NCI-H524 treated with DMSO at 0.1 percent for 48 hours (cell line): ENCODE data around the gene LILRB5.
"Not testable (repeated sequence)": the region's sequence is repeated elsewhere in the genome, so short reads cannot be mapped to it uniquely, and the experiment has no call there.

ENCODE experiments used
- DNase-seq: peaks from one replicate; lab custom pipeline; 2025; lab: John Stamatoyannopoulos, UW

LILRB5 gene

DNA sequence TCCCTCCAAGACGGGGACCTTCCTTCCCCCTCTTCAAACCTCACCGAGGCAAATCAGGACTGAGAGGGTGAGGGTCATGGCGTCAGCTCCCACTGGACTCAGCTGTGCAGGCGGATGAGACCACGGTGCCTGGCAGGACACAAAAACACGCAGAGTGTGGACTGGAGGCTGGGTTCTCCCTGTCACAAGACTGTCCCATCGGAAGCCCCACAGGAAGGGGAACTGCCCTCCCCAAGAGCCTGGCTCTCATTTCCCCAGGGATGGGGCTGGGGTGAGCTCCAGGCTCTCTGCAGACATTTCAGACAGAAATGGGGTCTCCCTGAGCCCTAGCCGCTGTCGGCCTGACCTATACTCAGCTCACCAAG is at the start of gene LILRB5:
TSS of gene LILRB5 (minus strand) at position 158 of the 365 bp plus-strand sequence. CDS start at position 78, 80 bp downstream.
- DNase-seq = no peak

DNA sequence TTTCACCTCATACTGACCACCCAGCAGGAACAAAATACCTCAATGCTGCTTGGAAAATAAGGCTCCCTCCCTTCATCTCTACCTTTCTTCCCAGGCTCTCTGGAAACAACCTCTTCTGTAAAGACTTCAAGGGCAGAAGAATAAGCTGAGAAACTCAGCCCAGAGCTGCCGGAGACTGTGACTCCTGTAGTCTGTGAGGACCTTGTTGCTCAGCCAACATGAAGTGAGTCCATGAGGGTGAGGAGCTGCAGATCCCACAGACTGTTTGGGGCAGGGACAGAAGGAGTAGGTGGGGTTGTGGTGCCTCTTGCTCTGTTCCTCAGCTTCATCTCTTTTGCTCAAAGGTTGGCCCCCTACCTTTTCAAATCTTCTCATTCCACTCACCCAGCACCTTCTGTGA is 48.1 kb upstream of the LILRB5 start:
- no peak for DNase-seq

DNA sequence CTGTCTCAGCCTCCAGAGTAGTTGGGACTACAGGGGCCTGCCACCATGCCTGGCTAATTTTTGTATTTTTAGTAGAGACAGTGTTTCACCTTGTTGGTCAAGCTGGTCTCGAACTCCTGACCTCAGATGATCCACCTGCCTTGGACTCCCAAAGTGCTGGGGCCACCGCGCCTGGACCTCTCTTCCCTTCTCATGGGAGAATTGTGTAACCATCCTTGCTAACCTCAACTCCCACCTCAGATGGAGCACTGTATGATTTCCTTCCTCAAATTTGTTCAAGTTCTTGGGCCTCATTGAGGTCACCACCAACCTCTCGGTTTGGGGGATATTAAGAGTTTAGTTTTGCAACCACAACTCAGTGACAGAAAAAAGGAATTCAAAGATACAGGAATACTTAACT is 45.2 kb upstream of the LILRB5 start:
- no peak for DNase-seq

DNA sequence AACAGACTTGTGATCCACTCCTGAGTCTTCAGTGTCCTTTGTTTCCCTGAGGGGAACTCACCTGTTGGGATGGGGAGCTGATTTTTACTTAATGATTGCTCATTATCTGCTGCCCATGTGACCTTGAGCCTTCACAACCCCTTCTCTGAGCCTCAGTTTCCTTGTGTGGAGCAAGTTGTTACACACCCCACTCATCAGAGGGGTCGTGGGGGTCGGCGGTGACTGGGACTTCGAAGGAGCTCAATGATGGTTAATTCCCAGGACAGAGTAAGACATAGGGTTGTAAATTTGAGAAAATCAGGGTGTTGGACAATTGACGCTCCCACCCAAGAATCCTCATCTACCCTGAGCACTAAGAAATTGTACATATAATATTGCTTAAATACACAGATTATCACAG is 42.4 kb upstream of the LILRB5 start:
- no peak for DNase-seq

DNA sequence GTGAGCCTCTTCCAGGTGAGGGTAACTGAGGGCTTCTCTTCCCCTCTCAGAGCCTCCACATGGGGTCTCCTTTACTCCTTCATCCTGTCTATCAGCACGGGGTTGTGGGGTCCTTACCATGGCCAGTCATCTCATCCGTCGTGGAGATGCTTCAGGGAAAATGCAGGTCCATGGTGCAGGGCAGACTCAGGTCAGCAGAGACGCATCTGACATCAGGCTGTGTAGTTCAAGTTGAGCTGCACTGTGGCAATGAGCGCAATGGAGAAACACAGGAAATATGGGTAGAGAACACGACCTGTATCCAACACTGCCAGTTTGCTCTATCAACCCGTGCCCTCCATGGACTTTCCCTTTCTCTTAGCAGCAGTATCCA is 42.0 kb upstream of the LILRB5 start:
- DNase-seq = no peak

DNA sequence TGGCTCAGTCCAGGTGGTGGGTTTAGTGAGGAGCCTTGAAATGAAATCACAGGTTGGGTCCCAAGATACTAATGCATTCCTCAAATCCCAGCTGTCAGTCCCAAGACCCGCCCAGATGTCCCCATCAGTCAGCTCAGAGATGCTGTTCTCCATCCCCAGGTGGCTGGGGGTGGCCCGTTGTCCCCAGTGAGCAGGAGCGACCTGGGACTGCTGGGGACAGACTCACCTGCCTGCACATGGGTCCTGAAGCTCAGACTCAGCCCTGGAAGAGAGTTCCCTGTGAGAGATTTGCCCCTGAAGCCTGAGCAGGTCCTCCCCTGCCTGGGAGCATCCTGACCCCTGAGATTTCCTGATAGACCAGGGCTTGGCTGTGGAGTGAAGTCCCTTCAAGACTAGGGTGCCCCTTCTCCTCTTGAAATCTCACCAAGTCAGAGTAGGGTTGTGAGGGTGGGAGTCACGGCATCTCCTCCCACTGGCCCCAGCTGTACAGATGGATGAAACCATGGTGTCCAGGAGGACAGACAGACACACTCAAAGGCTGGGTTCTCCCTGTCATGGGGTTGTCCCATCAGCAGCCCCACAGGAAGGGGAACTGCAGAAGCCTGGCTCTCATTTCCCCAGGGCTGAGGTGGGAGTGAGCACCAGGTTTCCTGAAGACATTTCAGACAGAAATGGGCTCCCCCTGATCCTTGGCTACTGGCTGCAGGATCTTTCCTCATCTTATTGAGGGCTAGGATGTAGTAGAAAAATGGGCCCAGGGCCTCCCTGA is 41.5 kb upstream of the LILRB5 start:
- DNase-seq = no peak

DNA sequence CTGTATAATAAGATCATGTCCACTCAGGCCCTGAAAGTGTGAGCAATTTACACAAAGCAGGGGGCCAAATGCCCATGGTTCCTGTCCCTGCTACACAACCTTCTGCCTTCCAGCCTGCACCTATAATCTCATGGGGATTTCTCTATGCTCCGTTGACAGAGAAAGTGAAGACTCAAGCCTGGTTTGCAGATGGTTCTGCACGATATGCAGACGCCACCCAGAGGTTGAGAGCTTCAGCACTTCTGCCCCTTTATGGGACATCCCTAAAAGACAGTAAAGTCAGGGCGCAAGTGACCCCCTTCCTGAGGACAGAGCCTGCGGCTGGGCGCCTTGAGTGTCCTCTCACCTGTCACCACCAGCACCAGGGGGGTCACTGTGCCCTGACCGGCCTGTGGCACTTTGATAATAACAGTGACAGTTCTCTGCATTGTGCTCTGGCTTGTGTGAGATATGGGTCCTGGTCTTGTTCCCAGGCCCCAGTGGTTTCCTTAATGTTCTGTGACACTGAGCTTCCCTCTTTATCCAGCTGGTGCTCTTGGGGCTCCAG is 40.8 kb upstream of the LILRB5 start:
- no peak for DNase-seq

DNA sequence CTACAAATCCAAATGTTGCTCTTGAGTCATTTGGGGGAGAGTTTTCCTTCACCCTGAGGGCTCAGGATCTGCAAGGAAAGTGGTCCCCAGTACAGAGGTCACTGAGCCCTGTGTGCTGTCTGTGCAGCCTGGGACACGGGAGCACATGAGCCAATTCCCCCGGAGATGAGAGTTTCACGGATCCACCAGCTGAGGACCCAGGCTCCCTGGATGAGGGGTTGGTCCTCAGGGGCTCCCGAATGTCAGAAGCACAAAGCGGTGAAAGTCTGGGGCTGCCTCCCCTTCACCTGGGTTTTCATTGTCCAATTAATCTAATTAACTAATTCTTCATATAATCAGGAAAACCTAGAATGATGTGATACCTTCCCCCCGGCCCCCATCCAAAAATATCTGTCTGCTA is 37.5 kb upstream of the LILRB5 start:
- DNase-seq = no peak

DNA sequence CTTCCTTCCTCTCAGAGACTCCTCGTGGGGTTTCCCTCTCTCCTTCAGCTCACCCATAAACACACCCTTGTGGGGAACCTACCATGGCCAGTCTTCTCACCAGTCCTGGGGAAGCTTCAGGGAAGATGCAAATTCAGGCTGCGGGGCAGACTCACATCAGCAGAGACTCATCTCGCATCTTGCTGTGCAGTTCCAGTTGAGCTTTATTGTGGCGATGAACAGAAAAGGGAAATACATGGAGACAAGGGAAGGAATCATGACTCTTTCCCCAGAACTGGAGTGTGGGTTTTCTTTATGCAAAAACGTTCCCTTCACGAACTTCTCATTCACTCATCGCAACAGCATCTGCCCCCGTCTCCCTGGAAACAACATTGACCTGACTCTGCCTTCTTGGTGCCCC is 32.1 kb upstream of the LILRB5 start:
- DNase-seq = not testable (repeated sequence)

DNA sequence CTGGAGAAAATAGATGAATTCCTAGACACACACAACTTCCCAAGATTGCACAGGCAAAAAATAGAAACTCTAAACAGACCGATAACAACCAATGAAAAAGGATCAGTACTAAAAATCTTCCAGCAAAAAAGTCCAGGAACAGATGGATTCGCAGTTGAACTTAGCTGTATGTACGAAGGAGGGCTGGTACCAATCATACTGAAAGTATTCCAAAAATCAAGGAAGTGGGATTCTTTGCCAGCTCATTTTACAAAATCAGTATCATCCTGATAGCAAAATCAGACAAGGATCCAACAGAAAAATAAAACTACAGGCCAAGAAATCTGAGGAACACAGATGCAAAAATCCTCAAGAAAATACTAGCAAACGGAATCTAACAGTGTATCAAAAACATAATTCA is 30.4 kb upstream of the LILRB5 start:
- DNase-seq = no peak

DNA sequence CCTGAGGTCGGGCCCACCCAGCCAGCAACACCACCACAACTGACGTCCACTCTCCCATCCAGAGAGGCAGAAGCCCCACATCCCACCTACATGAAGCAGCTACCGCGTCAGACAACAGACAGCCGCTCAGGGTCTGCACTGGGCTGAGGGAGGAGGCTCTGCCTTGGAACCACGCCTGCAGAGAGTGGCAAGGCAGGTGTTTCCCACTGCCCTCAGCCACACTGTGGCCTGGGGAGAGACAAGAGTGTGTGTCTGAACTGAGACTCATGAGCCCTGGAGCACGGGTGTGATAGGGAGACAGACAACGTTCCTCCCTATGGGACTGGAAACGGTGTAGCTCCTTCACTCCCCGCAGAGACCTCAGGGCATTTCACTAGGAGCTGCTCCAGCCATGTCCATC is 29.2 kb upstream of the LILRB5 start:
- not testable (repeated sequence) for DNase-seq

DNA sequence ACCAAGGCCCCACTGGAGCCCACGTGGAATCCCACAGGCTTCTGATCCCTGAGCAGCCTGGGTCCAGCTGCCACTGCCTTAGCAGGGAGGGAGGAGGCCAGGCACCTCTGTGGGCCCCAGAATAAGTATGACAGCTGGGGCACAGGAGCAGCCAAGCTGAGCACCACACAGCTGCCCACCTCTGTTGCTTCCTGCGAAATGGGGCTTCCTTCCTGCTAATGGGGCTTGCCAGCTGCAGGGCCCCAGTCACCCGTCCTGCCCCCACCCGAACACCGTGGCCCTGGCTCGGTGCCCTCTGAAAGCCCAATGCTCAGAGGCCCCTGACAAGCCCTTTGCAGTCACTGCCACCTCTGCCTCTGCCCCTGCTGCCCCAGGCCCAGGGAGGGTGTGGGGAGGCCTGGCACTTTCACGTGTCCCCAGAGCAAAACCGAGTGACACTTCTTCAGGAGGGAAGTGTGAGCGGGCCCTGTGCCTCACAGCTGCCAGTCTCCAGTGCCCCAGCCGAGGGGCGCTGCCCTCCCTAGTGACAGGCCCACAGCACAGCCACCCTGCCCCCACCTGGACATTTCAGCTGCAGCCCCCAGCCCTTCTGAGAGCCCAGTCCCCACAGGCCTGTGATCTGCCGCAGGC is 28.5 kb upstream of the LILRB5 start:
- DNase-seq = not testable (repeated sequence)

DNA sequence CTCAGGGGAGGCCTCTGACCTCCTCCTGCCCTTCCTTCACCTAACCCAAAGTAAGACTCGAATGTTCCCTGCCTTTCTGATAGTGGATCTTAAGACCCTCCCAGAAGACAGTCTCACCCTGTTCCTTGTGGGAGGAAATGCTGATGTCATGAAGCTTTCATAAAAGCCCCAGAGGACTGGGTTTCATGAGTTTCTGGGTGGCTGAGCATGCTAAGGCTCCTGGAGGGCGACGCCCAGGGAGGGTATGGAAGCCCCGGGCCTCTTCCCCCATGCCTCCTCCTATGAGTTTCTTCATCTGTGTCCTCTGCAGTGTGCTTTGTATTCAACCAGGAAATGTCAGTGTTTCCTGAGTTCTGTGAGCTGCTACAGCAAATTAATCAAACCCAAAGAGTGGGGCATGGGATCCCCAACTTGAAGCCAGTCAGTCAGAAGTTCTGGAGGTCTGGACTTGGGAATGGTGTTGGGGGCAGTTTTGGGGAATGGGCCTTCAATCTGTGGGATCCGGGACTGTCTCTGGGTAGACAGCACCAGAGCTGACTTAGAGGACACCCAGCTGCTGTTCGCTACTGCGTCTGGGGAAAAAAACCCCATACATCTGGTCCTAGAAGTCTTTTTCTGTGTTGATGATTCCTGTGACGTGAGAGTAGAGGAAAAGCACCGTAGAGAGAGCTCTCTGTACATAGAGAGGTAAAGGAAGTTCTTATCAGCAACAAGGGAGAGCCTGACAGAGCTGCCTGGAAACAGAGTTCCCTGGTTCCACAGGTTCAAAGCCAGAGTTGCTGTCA is 25.8 kb upstream of the LILRB5 start:
- DNase-seq = no peak

DNA sequence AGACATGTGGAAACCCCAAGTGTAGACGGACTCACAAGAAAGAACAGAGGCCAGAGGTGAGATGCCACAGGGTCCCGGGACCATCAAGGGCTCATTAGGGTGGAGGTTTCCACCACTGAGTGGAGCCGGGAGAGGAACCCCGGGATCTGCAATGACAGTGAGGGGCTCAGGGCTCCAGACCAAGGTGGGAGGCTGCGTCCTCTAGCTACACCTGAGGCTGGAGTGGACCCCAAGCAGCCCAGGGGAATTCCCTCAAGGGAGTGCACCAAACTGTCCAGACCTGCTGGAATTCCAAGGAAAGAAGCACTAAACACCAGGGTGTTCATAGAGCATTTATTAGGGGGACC is 24.6 kb upstream of the LILRB5 start:
- not testable (repeated sequence) for DNase-seq

DNA sequence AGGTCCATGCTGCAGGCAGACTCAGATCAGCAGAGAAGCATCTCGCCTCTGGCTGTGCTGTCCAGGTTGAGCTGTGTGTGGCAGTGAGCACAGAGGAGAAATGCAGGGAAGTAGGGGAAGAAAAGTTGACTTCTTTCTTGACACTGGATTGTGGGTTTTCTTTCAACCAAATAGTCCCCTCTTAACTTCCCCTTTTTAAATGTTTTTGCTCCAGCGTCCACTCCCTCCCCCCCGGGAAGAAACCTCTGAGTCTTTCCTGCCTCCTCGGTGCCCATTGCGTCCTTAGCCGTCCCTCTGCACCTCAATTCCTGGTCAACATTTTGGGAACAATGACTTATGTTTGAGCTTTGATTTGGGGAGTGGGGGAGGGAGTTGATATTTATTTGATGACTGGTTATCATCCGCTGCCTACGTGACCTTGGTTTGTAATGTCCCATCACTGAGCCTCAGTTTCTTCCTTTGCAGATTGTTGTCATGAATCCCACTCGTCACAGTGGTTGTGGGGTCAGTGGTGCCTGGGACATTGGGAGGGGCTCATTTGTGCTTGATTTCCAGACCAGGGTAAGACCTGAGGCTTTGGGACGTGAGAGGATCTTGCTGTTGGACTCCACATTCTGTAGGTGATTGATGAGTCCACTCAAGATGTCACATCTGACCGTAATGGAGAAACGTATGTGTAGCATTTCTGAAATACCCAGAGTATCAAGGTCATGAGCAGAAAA is 24.1 kb upstream of the LILRB5 start, which contains the start of gene LILRB2:
TSS of gene LILRB2 (minus strand) at position 104 of the 722 bp plus-strand sequence. CDS start 614 bp downstream, outside the sequence.
- DNase-seq = no peak

DNA sequence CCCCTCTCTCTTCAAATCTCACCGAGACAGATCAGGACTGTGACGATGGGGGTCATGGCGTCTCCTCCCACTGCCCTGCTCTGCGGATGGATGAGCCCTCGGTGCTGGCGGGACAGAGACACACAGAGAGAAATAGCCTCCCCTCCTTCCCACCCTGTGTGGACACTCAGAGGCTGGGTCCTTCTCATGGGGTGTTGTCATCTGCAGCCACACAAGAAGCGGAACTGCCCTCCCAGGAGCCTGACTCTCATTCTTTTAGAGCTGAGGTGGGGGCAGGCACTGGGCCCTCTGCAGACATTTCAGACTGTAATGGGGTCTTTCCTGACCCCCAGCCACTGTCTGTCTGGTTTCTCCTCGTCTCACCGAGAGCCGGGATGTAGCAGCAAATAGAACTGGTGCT is 23.4 kb upstream of the LILRB5 start:
- not testable (repeated sequence) for DNase-seq

DNA sequence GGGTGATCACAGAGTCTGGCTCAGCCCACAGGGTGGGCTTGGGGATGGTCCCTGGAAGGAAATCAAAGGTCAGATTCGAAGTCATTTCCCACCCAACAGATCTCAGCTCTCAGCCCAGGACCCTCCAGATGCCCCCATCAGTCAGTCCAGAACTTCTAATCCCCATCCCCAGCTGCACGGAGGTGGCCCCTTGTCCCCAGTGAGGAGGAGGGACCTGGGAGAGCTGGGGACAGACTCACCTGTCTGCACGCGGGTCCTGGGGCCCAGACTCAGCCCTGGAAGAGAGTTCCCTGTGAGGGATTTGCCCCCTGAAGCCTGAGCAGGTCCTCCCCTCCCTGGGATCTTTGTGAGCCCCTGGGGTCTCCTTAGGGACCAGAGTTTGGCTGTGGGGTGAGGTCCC is 23.0 kb upstream of the LILRB5 start:
- DNase-seq = not testable (repeated sequence)

DNA sequence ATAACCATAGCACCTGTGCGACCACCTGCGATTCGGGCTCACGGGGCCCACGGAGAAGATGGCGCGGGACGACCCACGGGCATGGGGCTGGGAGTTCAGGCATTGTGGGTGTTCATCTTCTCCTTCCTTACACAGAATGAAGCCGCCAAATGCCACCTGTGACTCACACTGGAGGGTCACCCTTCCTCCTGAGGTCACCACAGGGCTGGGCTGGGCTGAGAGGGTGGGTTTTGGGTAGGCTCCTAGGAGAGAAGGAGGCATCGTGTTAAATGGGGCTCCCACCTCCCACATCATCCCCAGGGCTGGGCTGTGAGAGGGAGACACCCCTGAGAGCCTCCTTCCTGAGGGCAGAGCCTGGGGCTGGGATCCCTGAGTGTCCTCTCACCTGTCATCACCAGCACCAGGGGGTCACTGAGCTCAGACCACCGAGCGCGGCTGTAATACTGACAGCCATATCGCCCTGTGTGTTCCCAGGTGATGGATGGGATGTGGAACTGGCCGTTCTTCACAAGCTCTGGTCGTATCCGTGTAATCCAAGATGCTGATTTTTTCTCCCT is 22.4 kb upstream of the LILRB5 start:
- no peak for DNase-seq

DNA sequence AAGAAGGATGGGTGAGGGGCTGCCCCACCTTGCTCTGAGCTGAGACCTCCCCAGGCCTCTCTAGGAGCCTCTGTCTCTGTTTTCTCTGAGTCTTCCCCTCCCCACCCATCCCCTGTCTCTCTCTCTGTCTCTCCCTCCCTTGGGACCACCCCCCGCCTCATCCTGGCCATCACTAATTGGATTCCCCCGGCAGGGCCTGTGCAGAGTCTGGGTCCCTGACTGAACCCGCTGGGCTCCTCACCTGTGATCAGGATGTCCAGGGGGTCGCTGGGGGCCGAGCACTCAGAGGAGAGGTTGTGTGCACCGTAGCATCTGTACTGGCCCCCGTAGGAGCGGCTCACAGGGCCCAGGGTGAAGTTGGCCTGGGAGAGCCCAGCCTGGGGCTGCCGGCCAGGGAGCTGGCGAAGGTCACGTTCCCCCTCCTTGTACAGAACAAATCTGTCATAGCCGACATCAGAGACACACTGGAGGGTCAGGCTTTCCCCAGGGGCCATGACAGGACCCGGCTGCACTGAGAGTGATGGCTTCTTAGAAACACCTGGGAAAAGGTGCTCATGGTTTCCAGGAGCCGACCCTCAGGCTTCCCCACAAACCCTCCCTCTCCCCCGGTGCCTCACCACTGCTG is 21.6 kb upstream of the LILRB5 start:
- not testable (repeated sequence) for DNase-seq

DNA sequence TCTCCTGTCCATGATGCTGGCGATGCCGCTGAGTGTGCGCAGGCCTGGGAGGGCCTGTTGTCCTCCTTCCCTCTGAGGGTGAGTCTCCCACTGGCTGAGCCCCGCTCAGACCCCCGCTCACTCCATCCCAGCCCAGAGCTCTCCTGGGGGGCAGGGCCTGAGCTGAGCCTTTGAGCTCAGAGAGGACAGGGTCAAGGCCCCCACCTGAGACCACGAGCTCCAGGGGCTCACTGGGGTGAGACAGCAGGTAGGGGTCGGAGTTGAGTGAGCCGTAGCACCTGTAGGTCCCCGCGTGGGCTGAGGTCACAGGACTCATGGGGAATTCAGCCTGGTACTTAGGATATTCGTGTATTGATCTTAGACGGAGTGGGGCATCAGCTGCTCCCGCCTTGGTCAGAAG is 21.0 kb upstream of the LILRB5 start:
- not testable (repeated sequence) for DNase-seq

DNA sequence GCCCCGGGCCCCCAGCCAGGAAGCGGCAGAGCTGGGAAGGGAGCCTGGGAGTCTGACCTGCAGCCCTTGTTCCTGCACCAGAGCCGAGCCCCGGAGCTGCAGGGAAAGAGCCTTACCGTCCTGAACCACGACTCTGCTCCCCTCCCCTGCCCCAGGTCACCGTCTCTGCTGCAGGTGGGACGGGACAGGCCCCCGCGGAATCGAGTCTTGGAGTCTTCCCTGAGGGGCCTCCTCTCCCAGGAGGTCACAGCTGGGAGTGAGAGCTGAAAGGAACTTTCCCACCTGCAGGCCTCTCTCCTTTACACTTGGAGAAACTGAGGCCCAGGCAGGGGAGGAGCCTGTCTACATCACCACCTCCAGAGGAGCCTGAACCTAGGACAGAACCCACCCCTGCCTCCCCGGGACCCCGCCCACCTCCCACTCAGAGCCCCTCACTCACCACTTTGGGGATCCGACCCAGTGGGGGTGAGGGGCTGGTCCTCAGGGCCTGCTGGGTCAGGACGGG is 20.1 kb upstream of the LILRB5 start:
- not testable (repeated sequence) for DNase-seq
